Measurements from ENCODE around the gene ATP11A. TPM values are rescaled to one million over a fixed set of nuclear protein-coding genes. Genes with fewer than 3 reads are reported as not detected.

Gene ATP11A
- total and polyA plus RNA-seq, 9 of the 15 experiments (the other 6 are each of a cell fraction or from before 2014, with no cell fraction given) = 0.38 to 34.2 (median 4.2) TPM

GRCh38 chr13:112689303-112690245, at the start of gene ATP11A (continued):
- TF ChIP-seq HBP1 (CRISPR knock-in tag; IDR thresholded peaks at IDR 0.05) (no peak), CREB3L1 (IDR thresholded peaks at IDR 0.05; ENCODE audit: borderline replicate concordance, low read depth) (peak; percentile 74; the same call in 1 of the 2 replicates), POLR2H (tag; IDR thresholded peaks at IDR 0.05; ENCODE audit: low read depth) (peak; percentile 48), ZNF3 (CRISPR knock-in tag; IDR thresholded peaks at IDR 0.05) (no peak), ATF6 (CRISPR knock-in tag; IDR thresholded peaks at IDR 0.05) (no peak), ZNF766 (CRISPR knock-in tag; conservative IDR thresholded peaks at IDR 0.05) (no peak; the same call in 1 of the 2 replicates), ZNF174 (CRISPR knock-in tag; IDR thresholded peaks at IDR 0.05) (no peak), KAT2B (IDR thresholded peaks at IDR 0.05; ENCODE audit: low read depth, low read length) (no peak), CREB1 (IDR thresholded peaks at IDR 0.05) (no peak), CREB1 (CRISPR knock-in tag; IDR thresholded peaks at IDR 0.05) (no peak), GATAD2B (IDR thresholded peaks at IDR 0.05; ENCODE audit: borderline replicate concordance) (peak; percentile 66; the same call in 1 of the 2 replicates), BRD4 (IDR thresholded peaks at IDR 0.05) (no peak), DDX20 (tag; IDR thresholded peaks at IDR 0.05; ENCODE audit: low read depth) (no peak), MECOM (CRISPR knock-in tag; IDR thresholded peaks at IDR 0.05) (no peak), ZNF217 (CRISPR knock-in tag; IDR thresholded peaks at IDR 0.05) (no peak), BCLAF1 (IDR thresholded peaks at IDR 0.05; ENCODE audit: borderline replicate concordance in 1 of 2, control insufficient read depth in 1 of 2, low read depth in 2 of 2, low read length in 1 of 2) (no peak), NCOR1 (IDR thresholded peaks at IDR 0.05) (peak; percentile 36), NBN (IDR thresholded peaks at IDR 0.05; ENCODE audit: low read depth) (no peak), NFIX (CRISPR knock-in tag; IDR thresholded peaks at IDR 0.05; ENCODE audit: low read depth) (no peak), CSDE1 (IDR thresholded peaks at IDR 0.05) (no peak)
